HEK293T (cell line): ENCODE measurements around the gene GZMA.
"Not testable (repeated sequence)": the region's sequence is repeated elsewhere in the genome, so short reads cannot be mapped to it uniquely, and the experiment has no call there.

Experiments used
- CTCF ChIA-PET: fragments of 350-600 bp; formaldehyde crosslinking; extraction: SDS; loops from one replicate; lab custom pipeline; 2021; ENCODE audit warnings: antibody characterized with exemption, inconsistent platforms; lab: Yijun Ruan, JAX
- POLR2A ChIA-PET: fragments of 350-600 bp; formaldehyde crosslinking; extraction: SDS; loops from one replicate; lab custom pipeline; 2020; ENCODE audit warnings: antibody characterized with exemption, inconsistent platforms; lab: Yijun Ruan, JAX
- DNase-seq: peaks from one replicate; pipeline ENCODE4 v3.0.0; 2012; ENCODE audit warnings: mixed read lengths; ENCODE audit errors: extremely low spot score
- ARNT ChIP-seq: fragments of 450-650 bp; IDR thresholded peaks from 2 replicates; pipeline ENCODE4 v1.6.1; 2017; ENCODE audit warnings: mild to moderate bottlenecking
- BHLHE40 ChIP-seq: fragments of 450-650 bp; IDR thresholded peaks from 2 replicates; pipeline ENCODE4 v1.6.1; 2016; ENCODE audit warnings: mild to moderate bottlenecking, moderate library complexity, borderline replicate concordance
- CTBP1 ChIP-seq: fragments of 450-650 bp; IDR thresholded peaks from 2 replicates; pipeline ENCODE4 v1.6.1; 2016; ENCODE audit warnings: borderline replicate concordance
- ELF4 ChIP-seq: fragments of 450-650 bp; IDR thresholded peaks from 2 replicates; pipeline ENCODE4 v1.6.1; 2017; ENCODE audit warnings: antibody characterized with exemption
- FOXA1 ChIP-seq: fragments of 450-650 bp; IDR thresholded peaks from 2 replicates; pipeline ENCODE4 v1.6.1; 2016; ENCODE audit warnings: mild to moderate bottlenecking
- FOXK2 ChIP-seq: fragments of 450-650 bp; IDR thresholded peaks from 2 replicates; pipeline ENCODE4 v1.6.1; 2016; ENCODE audit warnings: mild to moderate bottlenecking
- FOXM1 ChIP-seq: fragments of 450-650 bp; IDR thresholded peaks from 2 replicates; pipeline ENCODE4 v1.6.1; 2017; ENCODE audit warnings: mild to moderate bottlenecking, borderline replicate concordance
- HDGF ChIP-seq: fragments of 450-650 bp; IDR thresholded peaks from 2 replicates; pipeline ENCODE4 v1.6.1; 2017; ENCODE audit warnings: antibody characterized with exemption, borderline replicate concordance
- L3MBTL2 ChIP-seq: fragments of 450-650 bp; conservative IDR thresholded peaks from 2 replicates; pipeline ENCODE4 v1.6.1; 2016; ENCODE audit warnings: mild to moderate bottlenecking
- LEF1 ChIP-seq: fragments of 450-650 bp; IDR thresholded peaks from 2 replicates; pipeline ENCODE4 v1.6.1; 2017; ENCODE audit warnings: mild to moderate bottlenecking, borderline replicate concordance
- NFRKB ChIP-seq: fragments of 450-650 bp; IDR thresholded peaks from 2 replicates; pipeline ENCODE4 v1.6.1; 2016; ENCODE audit warnings: mild to moderate bottlenecking, moderate library complexity
- SP1 ChIP-seq: fragments of 450-650 bp; IDR thresholded peaks from 2 replicates; pipeline ENCODE4 v1.6.1; 2017
- SUZ12 ChIP-seq: fragments of 450-650 bp; IDR thresholded peaks from 2 replicates; pipeline ENCODE4 v1.6.1; 2016; ENCODE audit warnings: mild to moderate bottlenecking
- TARDBP ChIP-seq: fragments of 450-650 bp; IDR thresholded peaks from 2 replicates; pipeline ENCODE4 v1.6.1; 2016
- ZNF384 ChIP-seq: fragments of 450-650 bp; IDR thresholded peaks from 2 replicates; pipeline ENCODE4 v1.6.1; 2016
- TF ChIP-seq, protein P1 (sequence below): fragments of 450-650 bp; IDR thresholded peaks from 2 replicates; pipeline ENCODE4 v1.6.1; 2016

GZMA gene

DNA sequence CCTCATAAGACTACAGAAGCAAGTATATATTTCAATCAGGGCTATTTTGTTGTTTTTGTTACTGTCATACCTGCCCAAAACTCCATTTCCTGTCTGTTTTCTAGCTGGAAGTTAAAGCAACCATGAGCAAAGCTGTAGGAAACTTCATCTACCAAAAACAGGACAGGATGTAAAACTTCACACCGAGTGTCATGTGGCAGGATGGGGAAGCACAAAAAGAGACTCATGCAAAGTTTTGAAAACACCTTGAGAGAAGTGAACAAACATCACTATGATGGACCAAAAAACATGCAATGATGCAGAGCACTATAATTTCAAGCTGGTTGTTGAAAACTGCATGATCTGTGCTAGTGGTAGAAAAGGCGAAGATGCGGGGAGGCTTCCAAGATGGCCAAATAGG lies 6.3 kb upstream of the GZMA start:
- CTCF ChIA-PET, result no interaction called here
- TF ChIP-seq FOXA1 (no peak), TARDBP (no peak), FOXM1 (no peak), HDGF (no peak), SUZ12 (no peak), CTBP1 (no peak), BHLHE40 (no peak), ARNT (no peak), SP1 (no peak)
- POLR2A ChIA-PET, result no interaction called here
- no peak for DNase-seq

DNA sequence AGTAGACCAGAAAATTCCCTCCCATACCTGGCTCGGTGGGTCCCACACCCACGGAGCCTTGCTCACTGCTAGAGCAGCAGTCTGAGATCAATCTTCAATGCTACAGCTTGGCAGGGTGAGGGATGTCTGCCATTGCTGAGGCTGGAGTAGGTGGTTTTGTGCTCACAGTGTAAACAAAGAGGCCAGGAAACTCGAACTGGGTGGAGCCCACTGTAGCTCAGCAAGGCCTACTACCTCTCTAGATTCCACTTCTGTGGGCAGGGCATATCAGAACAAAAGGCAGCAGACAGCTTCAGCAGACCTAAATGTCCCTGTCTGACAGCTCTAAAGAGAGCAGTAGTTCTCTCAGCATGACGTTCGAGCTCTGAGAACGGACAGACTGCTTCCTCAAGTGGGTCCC lies 5.6 kb upstream of the GZMA start:
- no peak for DNase-seq
- no peak for TF ChIP-seq TARDBP
- ChIA-PET CTCF (no interaction called here), POLR2A (no interaction called here)

DNA sequence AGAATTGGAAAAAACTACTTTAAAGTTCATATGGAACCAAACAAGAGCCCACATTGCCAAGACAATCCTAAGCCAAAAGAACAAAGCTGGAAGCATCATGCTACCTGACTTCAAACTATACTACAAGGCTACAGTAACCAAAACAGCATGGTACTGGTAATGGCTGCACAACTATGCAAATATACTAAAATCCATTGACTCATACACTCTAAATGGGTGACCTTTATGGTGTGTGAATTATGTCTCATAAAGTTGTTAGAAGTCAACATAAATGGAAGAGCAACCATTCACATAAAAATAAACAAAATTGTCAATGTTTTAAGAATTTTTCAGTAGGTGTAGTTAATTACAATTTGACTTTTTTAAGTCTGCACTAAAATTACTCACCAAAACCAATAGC lies 1.3 kb upstream of the GZMA start:
- CTCF ChIA-PET, DNase-seq, POLR2A ChIA-PET: not testable (repeated sequence)

DNA sequence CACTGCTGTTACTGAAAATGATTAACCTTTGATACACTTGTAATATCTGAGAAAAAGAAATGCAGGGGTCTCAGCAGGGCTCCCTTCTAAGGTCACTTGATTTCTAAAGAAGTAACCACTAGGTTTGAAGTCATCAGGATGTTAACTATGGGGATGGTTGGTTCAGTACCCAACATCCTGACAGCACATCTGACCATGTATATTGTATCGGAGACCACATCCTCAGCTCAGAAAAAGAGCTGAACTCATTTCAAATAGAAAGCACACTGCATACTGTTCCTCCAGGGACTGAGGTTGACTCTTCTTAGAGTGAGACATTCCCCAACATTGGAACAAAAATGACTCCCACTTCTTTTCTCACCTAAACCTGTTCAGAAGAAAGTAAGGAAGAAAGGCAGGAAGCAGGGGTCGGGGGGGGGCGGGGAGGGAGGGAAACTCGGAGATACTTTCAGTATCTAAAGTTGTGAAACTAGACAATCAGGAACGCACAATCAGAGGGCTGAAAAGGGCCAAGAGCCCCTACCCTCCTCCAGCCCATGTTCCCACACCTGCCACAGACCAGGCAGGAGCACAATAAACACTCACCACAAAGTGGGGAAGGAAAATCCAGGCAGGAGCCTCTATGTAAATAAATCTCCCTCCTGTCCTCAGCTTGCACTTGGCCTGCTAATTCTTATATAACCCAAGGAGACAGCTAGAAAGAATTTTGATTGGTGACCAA lies 730 bp upstream of the GZMA start:
- no peak for DNase-seq
- ChIA-PET POLR2A (no interaction called here), CTCF (no interaction called here)
- no peak for TF ChIP-seq SP1
- no peak for TF ChIP-seq BHLHE40

DNA sequence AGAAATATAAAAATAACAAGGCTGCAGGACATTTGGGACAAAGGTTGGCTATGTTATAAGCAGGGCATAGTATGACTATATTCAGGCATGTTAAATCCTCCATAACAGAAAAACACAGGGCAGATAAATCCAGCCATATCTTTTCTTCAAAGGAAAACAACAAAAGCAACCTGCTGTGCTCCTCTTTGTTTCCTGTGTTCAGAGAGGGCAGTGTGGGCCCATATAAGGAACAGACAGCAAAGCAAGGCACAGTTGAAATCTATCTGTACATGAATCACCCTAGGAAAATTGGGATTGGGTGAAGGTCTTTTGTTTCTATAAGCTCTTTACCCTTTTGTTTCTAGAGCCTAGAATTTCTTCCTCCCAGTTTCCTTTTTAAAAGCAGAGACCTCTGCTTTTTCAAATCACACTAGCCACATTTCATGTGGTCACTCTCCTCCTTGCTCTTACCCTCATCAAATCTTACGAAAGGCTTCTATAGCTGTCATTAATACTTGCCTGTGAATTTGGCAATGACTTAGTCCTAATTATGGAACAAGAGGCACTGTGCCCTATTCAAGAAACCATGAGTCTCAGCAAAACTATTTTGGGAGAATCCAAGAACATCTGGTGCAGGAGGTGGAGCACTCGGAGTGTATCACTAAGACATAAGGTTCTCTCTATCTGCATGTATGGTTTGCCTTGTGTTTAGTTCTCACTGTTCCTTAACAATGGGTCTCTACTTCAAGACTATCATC lies 1.8 kb downstream of the GZMA start:
- POLR2A ChIA-PET, result no interaction called here
- no peak for TF ChIP-seq FOXK2
- no peak for TF ChIP-seq ARNT
- no peak for TF ChIP-seq ELF4
- no peak for TF ChIP-seq NFRKB
- TF ChIP-seq CTBP1, result no peak
- no peak for TF ChIP-seq BHLHE40
- TF ChIP-seq ZNF384, result no peak
- no peak for TF ChIP-seq FOXM1
- no peak for TF ChIP-seq L3MBTL2
- no peak for TF ChIP-seq FOXA1
- TF ChIP-seq, protein P1, sequence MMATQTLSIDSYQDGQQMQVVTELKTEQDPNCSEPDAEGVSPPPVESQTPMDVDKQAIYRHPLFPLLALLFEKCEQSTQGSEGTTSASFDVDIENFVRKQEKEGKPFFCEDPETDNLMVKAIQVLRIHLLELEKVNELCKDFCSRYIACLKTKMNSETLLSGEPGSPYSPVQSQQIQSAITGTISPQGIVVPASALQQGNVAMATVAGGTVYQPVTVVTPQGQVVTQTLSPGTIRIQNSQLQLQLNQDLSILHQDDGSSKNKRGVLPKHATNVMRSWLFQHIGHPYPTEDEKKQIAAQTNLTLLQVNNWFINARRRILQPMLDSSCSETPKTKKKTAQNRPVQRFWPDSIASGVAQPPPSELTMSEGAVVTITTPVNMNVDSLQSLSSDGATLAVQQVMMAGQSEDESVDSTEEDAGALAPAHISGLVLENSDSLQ, result no peak
- no peak for TF ChIP-seq SP1
- TF ChIP-seq LEF1, result no peak
- TF ChIP-seq SUZ12, result no peak
- TF ChIP-seq TARDBP, result no peak
- TF ChIP-seq HDGF, result no peak
- DNase-seq, result no peak
- CTCF ChIA-PET, result no interaction called here

DNA sequence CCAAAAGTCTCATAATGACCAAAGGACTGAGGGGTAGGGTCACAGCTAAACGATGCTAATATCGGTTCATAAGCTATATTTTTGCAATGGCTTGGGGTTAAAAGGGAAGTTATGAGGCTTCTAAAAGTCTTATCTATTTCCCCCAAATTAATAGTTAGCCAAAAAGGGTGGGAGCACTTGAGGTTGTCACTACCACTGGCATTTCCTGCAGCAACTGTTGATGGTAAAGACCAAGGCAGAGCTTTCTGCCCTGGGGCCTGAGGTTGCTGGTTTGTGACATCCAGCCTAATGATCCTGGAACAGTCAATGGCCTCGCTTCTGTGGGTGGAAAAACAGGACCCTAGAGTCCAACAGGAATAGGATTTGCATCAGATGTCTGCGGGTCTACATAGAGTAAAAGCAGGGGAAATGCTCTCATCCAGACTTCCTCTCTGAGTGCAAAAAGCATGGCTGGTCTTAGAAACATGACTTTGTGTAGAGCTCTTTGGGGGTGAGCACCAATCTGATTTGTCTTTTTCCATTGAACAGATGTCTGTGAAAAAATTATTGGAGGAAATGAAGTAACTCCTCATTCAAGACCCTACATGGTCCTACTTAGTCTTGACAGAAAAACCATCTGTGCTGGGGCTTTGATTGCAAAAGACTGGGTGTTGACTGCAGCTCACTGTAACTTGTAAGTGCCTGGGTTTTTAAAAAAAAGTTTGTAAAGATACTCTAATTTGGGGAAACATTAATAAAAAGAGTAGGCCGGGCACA lies 2.7 kb downstream of the GZMA start:
- no peak for TF ChIP-seq NFRKB
- TF ChIP-seq ZNF384, result no peak
- no peak for TF ChIP-seq FOXK2
- no peak for TF ChIP-seq LEF1
- no peak for TF ChIP-seq ARNT
- no peak for TF ChIP-seq HDGF
- TF ChIP-seq L3MBTL2, result no peak
- no peak for TF ChIP-seq ELF4
- TF ChIP-seq FOXM1, result no peak
- TF ChIP-seq SP1, result no peak
- no peak for TF ChIP-seq FOXA1
- no peak for TF ChIP-seq BHLHE40
- CTCF ChIA-PET, result no interaction called here
- DNase-seq, result no peak
- POLR2A ChIA-PET, result no interaction called here

DNA sequence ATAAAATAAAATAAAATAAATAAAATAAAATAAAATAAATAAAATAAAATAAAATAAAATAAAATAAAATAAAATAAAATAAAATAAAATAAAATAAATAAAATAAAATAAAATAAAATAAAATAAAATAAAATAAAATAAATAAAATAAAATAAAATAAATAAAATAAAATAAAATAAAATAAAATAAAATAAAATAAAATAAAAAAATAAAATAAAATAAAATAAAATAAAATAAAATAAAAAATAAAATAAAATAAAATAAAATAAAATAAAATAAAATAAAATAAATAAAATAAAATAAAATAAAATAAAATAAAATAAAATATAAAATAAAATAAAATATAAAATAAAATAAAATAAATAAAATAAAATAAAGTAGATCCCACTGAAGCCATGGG lies 3.5 kb downstream of the GZMA start:
- CTCF ChIA-PET, POLR2A ChIA-PET, DNase-seq: not testable (repeated sequence)

DNA sequence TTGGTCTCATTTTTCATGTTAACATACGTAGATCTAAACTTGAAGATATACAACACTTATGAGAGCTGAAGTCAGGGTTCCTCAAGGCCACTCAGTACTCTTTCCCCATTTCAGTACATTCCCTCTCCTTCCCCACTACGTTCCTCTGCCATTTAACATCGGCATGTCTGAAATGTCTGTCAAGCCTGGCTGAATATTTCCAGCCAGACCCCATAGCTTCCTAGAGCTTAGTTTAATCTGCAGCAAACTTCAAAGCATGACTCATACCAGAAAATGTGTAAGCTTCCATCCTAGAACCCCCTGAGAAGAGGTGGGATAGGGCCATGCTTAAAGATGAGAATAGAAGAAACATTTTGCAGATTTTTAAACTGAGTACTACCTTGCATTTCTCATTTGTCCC lies 6.2 kb downstream of the GZMA start:
- TF ChIP-seq FOXM1 (no peak), SP1 (no peak), L3MBTL2 (no peak), NFRKB (no peak), FOXK2 (no peak), TARDBP (no peak), ARNT (no peak), ZNF384 (no peak), ELF4 (no peak), LEF1 (no peak), HDGF (no peak), CTBP1 (no peak), SUZ12 (no peak), FOXA1 (no peak), BHLHE40 (no peak)
- TF ChIP-seq, protein P1, result no peak
- POLR2A ChIA-PET, result no interaction called here
- CTCF ChIA-PET, result no interaction called here
- DNase-seq, result no peak
